Measurements from ENCODE around the gene FOXN3. TPM values are rescaled to one million over a fixed set of nuclear protein-coding genes. Genes with fewer than 3 reads are reported as not detected.

Gene FOXN3
- total RNA-seq, 1 donor from 2014 or later, result 131 TPM

DNA sequence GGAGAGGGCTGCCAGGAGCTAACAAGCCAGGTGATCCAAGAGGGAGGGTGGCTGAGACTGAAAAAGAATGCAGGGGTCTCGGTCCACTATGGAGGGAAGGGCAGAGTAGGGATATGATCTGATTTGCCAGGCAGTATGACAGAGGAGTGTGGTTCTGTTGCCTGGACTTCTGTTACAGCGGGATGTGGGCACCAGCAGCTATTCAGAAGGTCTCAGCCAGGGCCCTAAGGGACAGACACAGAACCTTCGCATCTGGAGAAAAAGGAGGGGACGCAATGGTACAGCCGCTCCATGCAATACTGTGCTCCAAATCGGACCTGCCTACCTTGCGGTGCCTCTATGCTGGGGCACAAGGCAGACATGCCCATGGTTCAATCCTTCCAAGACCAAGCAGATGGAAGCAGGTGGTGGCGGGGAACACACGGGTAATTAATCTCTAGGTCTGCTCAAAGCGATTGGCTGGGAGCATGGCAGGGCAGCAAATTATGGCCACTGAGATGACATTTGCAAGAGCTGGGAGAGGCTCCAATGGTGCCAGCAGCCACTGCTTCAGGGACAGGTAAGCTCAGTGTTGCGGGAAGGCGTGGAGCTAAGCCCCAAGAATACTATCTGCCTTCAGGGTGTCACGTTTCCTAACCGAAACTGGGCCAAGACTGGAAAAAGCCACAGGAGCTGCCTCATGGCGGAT lies 185.5 kb downstream of the FOXN3 start:
- intact Hi-C loops (cut with micrococcal nuclease), result no loop called here
- Mint-ChIP-seq H3K9me3 (peaks cover 10% of the 10 kb centered on the region), H3K27me3 (ENCODE audit: low read depth) (no peaks in the 10 kb centered on the region), H3K27ac (no peak overlapping the region), H3K4me1 (ENCODE audit: low read depth) (peaks cover 29% of the 10 kb centered on the region), H3K4me3 (ENCODE audit: low read depth) (no peak overlapping the region), H3K36me3 (ENCODE audit: low read depth) (peaks cover 29% of the 10 kb centered on the region)
- no peak for DNase-seq (ENCODE audit: low spot score)

- peaks cover 17% of the 10 kb centered on the region for H3K36me3 Mint-ChIP-seq (ENCODE audit: low read depth)
- no peak overlapping the region for H3K27ac Mint-ChIP-seq
- H3K4me1 Mint-ChIP-seq (ENCODE audit: low read depth), result peaks cover 26% of the 10 kb centered on the region
- no peaks in the 10 kb centered on the region for H3K9me3 Mint-ChIP-seq
- H3K4me3 Mint-ChIP-seq (ENCODE audit: low read depth), result no peak overlapping the region
- intact Hi-C loops (cut with micrococcal nuclease), result no loop called here
- DNase-seq (ENCODE audit: low spot score), result no peak
- H3K27me3 Mint-ChIP-seq (ENCODE audit: low read depth), result no peaks in the 10 kb centered on the region
Observed at GRCh38 chr14:89228921-89229639, 188.0 kb downstream of the FOXN3 start.

- no peaks in the 10 kb centered on the region for H3K27me3 Mint-ChIP-seq (ENCODE audit: low read depth)
- no peak overlapping the region for H3K4me3 Mint-ChIP-seq (ENCODE audit: low read depth)
- peaks cover 12% of the 10 kb centered on the region for H3K36me3 Mint-ChIP-seq (ENCODE audit: low read depth)
- H3K4me1 Mint-ChIP-seq (ENCODE audit: low read depth), result peaks cover 18% of the 10 kb centered on the region
- intact Hi-C loops (cut with micrococcal nuclease), result no loop called here
- H3K9me3 Mint-ChIP-seq, result no peaks in the 10 kb centered on the region
- DNase-seq (ENCODE audit: low spot score), result no peak
- H3K27ac Mint-ChIP-seq, result peak overlapping the region; percentile 78
Observed at GRCh38 chr14:89227496-89227836, 189.6 kb downstream of the FOXN3 start.

- Mint-ChIP-seq H3K4me3 (ENCODE audit: low read depth) (no peak overlapping the region), H3K4me1 (ENCODE audit: low read depth) (peaks cover 21% of the 10 kb centered on the region), H3K27me3 (ENCODE audit: low read depth) (no peaks in the 10 kb centered on the region), H3K9me3 (no peaks in the 10 kb centered on the region), H3K27ac (peak overlapping the region; percentile 78), H3K36me3 (ENCODE audit: low read depth) (peaks cover 12% of the 10 kb centered on the region)
- DNase-seq (ENCODE audit: low spot score), result no peak
- intact Hi-C loops (cut with micrococcal nuclease), result no loop called here
Observed at GRCh38 chr14:89226801-89227495, 190.1 kb downstream of the FOXN3 start.

DNA sequence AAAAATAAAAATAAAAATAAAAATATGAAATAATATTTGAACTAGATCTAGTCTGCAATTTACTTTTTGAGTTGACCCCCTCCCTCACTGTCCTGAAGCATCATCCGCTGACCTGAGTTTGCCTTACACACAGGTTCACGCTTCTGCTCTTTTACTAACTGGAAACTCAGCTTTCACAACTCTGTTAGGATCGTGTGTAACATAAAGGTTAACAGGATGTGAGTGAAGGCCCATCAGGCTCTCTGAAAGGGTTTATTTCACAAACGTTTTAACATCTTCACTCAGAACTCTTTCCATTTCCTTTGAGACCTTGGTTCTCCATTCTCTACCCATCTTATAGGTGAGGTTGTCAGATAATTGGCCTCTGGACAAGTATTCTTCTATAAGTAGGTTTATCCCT lies 191.4 kb downstream of the FOXN3 start:
- peaks cover 28% of the 10 kb centered on the region for H3K4me1 Mint-ChIP-seq (ENCODE audit: low read depth)
- intact Hi-C loops (cut with micrococcal nuclease), result no loop called here
- no peak overlapping the region for H3K4me3 Mint-ChIP-seq (ENCODE audit: low read depth)
- DNase-seq (ENCODE audit: low spot score), result no peak
- no peaks in the 10 kb centered on the region for H3K9me3 Mint-ChIP-seq
- peaks cover 13% of the 10 kb centered on the region for H3K36me3 Mint-ChIP-seq (ENCODE audit: low read depth)
- peak overlapping the region; percentile 74 for H3K27ac Mint-ChIP-seq
- no peaks in the 10 kb centered on the region for H3K27me3 Mint-ChIP-seq (ENCODE audit: low read depth)

DNA sequence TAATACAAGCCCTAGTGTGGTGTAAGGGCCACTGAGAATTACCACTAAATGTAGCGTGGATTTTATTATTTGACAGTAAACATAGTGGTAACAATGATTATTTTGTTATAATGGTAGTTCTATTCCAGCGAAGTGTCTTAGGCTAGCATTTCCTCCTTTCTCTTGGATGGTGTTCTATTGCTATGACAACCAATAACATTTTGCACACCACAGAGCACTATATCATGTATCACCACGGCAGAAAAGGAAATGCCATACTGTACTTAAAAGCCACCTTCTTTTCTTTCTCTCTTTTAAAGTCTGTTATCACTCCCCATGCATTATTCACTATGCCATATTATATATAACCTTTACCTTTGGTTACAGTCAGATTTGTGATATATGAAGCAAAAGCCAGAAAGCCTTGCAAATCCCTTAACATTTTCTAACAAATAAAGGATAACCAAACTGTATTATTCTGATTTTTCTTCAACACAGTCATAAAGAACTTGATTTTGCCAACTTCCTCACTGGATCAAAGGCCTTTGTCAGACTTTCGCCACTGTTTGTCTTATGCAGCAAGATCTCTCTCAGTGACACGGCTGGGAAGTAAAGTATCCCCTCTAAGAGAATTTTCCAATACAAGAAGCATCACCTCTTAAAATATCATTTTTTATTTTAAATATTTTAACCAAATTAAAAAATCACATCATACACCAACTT lies 195.8 kb downstream of the FOXN3 start:
- Mint-ChIP-seq H3K27me3 (ENCODE audit: low read depth) (no peaks in the 10 kb centered on the region), H3K4me1 (ENCODE audit: low read depth) (peaks cover 26% of the 10 kb centered on the region), H3K4me3 (ENCODE audit: low read depth) (no peak overlapping the region)

GRCh38 chr14:89219051-89219450 lies 198.0 kb downstream of the FOXN3 start:
- intact Hi-C loops (cut with micrococcal nuclease), result no loop called here
- Mint-ChIP-seq H3K36me3 (ENCODE audit: low read depth) (peaks cover 31% of the 10 kb centered on the region), H3K27ac (no peak overlapping the region), H3K4me1 (ENCODE audit: low read depth) (peaks cover 18% of the 10 kb centered on the region), H3K9me3 (no peaks in the 10 kb centered on the region), H3K27me3 (ENCODE audit: low read depth) (no peaks in the 10 kb centered on the region), H3K4me3 (ENCODE audit: low read depth) (no peak overlapping the region)
- DNase-seq (ENCODE audit: low spot score), result no peak

More for the DNA sequence above, 195.8 kb downstream of the FOXN3 start:
- H3K36me3 Mint-ChIP-seq (ENCODE audit: low read depth), result peaks cover 32% of the 10 kb centered on the region
- H3K27ac Mint-ChIP-seq, result peak overlapping the region; percentile 19
- no peaks in the 10 kb centered on the region for H3K9me3 Mint-ChIP-seq
- intact Hi-C loops (cut with micrococcal nuclease), result loop anchor here (5.0 kb wide), 2 partner anchors 56 to 196 kb away; partner anchors contain the start of gene FOXN3
- no peak for DNase-seq (ENCODE audit: low spot score)

GRCh38 chr14:89217891-89218290 lies 199.1 kb downstream of the FOXN3 start:
- Mint-ChIP-seq H3K27ac (no peak overlapping the region), H3K4me1 (ENCODE audit: low read depth) (peaks cover 18% of the 10 kb centered on the region), H3K4me3 (ENCODE audit: low read depth) (no peak overlapping the region), H3K36me3 (ENCODE audit: low read depth) (peaks cover 28% of the 10 kb centered on the region), H3K27me3 (ENCODE audit: low read depth) (no peaks in the 10 kb centered on the region), H3K9me3 (no peaks in the 10 kb centered on the region)
- DNase-seq (ENCODE audit: low spot score), result no peak
- intact Hi-C loops (cut with micrococcal nuclease), result no loop called here

DNA sequence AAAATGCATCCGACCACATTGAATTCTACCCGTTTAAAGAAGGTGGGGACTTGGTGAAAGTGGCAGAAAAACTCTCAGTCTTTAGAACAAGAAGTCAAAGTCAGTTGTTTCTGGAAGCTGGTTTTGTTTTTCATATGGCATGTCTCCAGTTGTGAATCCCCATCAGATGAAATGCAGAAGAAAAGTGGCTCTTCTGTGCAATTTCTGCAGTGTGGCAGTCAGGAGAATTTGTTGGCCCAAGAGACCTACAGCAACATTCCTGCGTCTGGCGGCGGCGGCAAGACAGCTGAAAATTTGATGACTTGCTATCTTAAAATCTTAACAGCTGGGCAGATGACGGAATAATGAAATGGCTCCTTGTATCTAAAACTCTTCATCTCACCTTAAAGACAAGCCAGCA lies 201.5 kb downstream of the FOXN3 start:
- Mint-ChIP-seq H3K4me3 (ENCODE audit: low read depth) (no peak overlapping the region), H3K4me1 (ENCODE audit: low read depth) (peaks cover 8% of the 10 kb centered on the region), H3K27me3 (ENCODE audit: low read depth) (no peaks in the 10 kb centered on the region), H3K27ac (no peak overlapping the region), H3K9me3 (no peaks in the 10 kb centered on the region), H3K36me3 (ENCODE audit: low read depth) (peaks cover 33% of the 10 kb centered on the region)
- DNase-seq (ENCODE audit: low spot score), result no peak
- intact Hi-C loops (cut with micrococcal nuclease), result no loop called here

DNA sequence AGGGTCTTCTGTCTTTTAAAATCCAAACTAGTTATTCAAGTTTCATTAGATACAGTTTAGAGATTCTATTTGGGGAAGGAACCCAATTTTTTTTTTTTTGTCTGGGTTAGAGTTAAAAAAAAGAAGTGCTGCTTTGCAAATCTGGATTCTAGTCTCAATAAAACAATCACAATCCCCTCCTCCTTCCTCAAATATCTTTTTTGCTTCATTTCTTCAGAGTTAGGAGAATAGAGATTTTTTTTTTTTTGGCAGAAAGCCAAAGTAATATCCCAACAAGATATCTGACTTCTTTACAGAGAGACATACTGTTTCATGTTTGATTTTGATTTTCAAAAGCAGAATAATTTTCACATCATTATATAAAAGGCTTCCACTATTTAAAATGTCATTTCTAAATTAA lies 201.9 kb downstream of the FOXN3 start:
- Mint-ChIP-seq H3K27ac (no peak overlapping the region), H3K27me3 (ENCODE audit: low read depth) (no peaks in the 10 kb centered on the region), H3K4me1 (ENCODE audit: low read depth) (peaks cover 5% of the 10 kb centered on the region), H3K4me3 (ENCODE audit: low read depth) (no peak overlapping the region), H3K36me3 (ENCODE audit: low read depth) (peaks cover 32% of the 10 kb centered on the region), H3K9me3 (no peaks in the 10 kb centered on the region)
- DNase-seq (ENCODE audit: low spot score), result no peak
- intact Hi-C loops (cut with micrococcal nuclease), result no loop called here

DNA sequence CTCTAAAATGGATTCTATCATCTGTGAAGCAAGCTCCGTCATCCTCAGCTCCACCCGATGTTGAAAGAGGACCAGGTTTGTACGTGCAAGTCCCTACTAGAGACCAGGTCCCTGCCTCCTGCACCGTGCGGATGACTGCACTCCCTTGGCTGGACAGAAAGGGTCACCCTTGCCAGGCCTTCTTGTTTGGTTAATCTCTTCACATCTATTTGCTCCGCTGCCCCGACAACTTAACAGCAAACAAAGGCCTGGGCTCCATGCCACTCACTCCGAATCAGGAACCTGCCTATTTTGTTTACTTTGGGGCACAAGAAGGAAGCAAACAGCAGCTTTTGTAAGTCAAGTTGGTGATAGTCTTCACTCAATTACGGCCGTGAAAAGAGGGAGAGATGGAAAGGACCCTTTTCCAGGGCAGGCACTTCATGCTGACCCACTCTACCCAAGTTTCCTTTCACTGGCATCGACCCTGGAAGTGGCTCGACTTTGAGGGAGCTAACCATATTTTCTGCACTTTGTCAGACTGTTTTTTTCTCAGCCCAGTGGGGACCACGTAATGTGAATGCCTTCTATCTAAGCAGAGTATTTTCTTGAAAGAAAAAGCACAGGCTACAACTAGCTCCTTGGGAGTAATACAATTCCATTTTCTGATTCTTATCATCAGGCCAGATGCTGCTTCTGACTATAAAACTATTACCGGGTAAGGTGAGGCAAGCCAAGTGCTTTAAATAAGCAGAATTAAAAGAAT lies 202.6 kb downstream of the FOXN3 start:
- H3K27me3 Mint-ChIP-seq (ENCODE audit: low read depth), result no peaks in the 10 kb centered on the region
- no peak for DNase-seq (ENCODE audit: low spot score)
- no peak overlapping the region for H3K27ac Mint-ChIP-seq
- H3K9me3 Mint-ChIP-seq, result no peaks in the 10 kb centered on the region
- peaks cover 5% of the 10 kb centered on the region for H3K4me1 Mint-ChIP-seq (ENCODE audit: low read depth)
- H3K36me3 Mint-ChIP-seq (ENCODE audit: low read depth), result peaks cover 29% of the 10 kb centered on the region
- intact Hi-C loops (cut with micrococcal nuclease), result no loop called here
- no peak overlapping the region for H3K4me3 Mint-ChIP-seq (ENCODE audit: low read depth)

Data from activated T-helper 2 cell treated with anti-CD3 and anti-CD28 coated beads, Interferon-gamma antibody, Interleukin-2, Interleukin-4, amounts not matched to agents 10 μg/mL and 5 μg/mL and 100 μg/mL, durations not matched to agents 14 hours and 24 hours and 36 hours (primary cell).